PC-3 (cell line): ENCODE measurements around the gene EBF4.

Source experiments
- CTCF ChIP-seq: fragments of 300-600 bp; sonication (generic); conservative IDR thresholded peaks from 2 replicates; pipeline ENCODE4 v1.5.1; 2017; ENCODE audit warnings: antibody characterized with exemption, low read depth, mild to moderate bottlenecking, low read length
- EZH2 ChIP-seq: fragments of 300-600 bp; sonication (generic); IDR thresholded peaks from one replicate; pipeline ENCODE4 v1.6.1; 2017; ENCODE audit warnings: antibody characterized with exemption, mild to moderate bottlenecking, low read length; ENCODE audit not compliant: unreplicated experiment
- EZH2phosphoT487 ChIP-seq: fragments of 300-600 bp; sonication (generic); IDR thresholded peaks from 2 replicates; pipeline ENCODE4 v1.6.1; 2018; ENCODE audit warnings: mild to moderate bottlenecking, antibody characterized with exemption, low read length, borderline replicate concordance

GRCh38 chr20:2754424-2754823 is 61.8 kb downstream of the EBF4 start:
- no peak for TF ChIP-seq CTCF
- no peak for TF ChIP-seq EZH2
- TF ChIP-seq EZH2phosphoT487 = no peak
